HCEC 1CT (cell line): ENCODE results near the gene MMP21.

ENCODE experiments used
- DNase-seq: peaks from one replicate; pipeline ENCODE4 v3.0.0-alpha.2; 2017

The MMP21 gene

GRCh38 chr10:125788156-125789034 is 12.8 kb upstream of the MMP21 start:
- no peak for DNase-seq

- no peak for DNase-seq
These were observed 10.2 kb upstream of the MMP21 start for GRCh38 chr10:125785791-125786190.

- DNase-seq = no peak
These were observed 8.3 kb upstream of the MMP21 start for GRCh38 chr10:125783957-125784356.

- no peak for DNase-seq
These were observed 7.8 kb upstream of the MMP21 start for GRCh38 chr10:125783408-125783807.

GRCh38 chr10:125782616-125783015 is 7.0 kb upstream of the MMP21 start:
- no peak for DNase-seq

- no peak for DNase-seq
These were observed 6.4 kb upstream of the MMP21 start for GRCh38 chr10:125782054-125782453.

- no peak for DNase-seq
These were observed 5.8 kb upstream of the MMP21 start for GRCh38 chr10:125781374-125781773.

- no peak for DNase-seq
These were observed 4.0 kb upstream of the MMP21 start for GRCh38 chr10:125779403-125780327.

GRCh38 chr10:125778556-125778955 is 2.9 kb upstream of the MMP21 start:
- no peak for DNase-seq

GRCh38 chr10:125777806-125778205 is 2.2 kb upstream of the MMP21 start:
- DNase-seq = no peak

GRCh38 chr10:125774581-125775191 is 935 bp downstream of the MMP21 start:
- DNase-seq = no peak

- no peak for DNase-seq
These were observed 1.7 kb downstream of the MMP21 start for GRCh38 chr10:125773687-125774543.

GRCh38 chr10:125772864-125773180 is 2.8 kb downstream of the MMP21 start:
- DNase-seq = no peak

- DNase-seq = no peak
These were observed 3.3 kb downstream of the MMP21 start for GRCh38 chr10:125772112-125772863.

- DNase-seq = no peak
These were observed 4.8 kb downstream of the MMP21 start for GRCh38 chr10:125770844-125771243.

GRCh38 chr10:125769175-125769574 is 6.4 kb downstream of the MMP21 start:
- DNase-seq = no peak

GRCh38 chr10:125768219-125768855 is 7.3 kb downstream of the MMP21 start:
- DNase-seq = no peak

- no peak for DNase-seq
These were observed 9.1 kb downstream of the MMP21 start for GRCh38 chr10:125766511-125766910.

GRCh38 chr10:125765835-125766234 is 9.8 kb downstream of the MMP21 start:
- no peak for DNase-seq

GRCh38 chr10:125762692-125763648 is 12.7 kb downstream of the MMP21 start:
- DNase-seq = no peak
